Stimulated activated CD4-positive, alpha-beta T cell treated with anti-CD3 and anti-CD28 coated beads, Interleukin-1b, Interleukin-23, amount 100 ng/mL, for 1 hour (primary cell): ENCODE results near the gene PRKCE.

Source experiments
- DNase-seq, 2 donors: peaks; one replicate each; pipeline ENCODE4 v3.0.0-alpha.2; 2020; ENCODE audit warnings: low read depth in 2 of 2

Gene PRKCE

DNA sequence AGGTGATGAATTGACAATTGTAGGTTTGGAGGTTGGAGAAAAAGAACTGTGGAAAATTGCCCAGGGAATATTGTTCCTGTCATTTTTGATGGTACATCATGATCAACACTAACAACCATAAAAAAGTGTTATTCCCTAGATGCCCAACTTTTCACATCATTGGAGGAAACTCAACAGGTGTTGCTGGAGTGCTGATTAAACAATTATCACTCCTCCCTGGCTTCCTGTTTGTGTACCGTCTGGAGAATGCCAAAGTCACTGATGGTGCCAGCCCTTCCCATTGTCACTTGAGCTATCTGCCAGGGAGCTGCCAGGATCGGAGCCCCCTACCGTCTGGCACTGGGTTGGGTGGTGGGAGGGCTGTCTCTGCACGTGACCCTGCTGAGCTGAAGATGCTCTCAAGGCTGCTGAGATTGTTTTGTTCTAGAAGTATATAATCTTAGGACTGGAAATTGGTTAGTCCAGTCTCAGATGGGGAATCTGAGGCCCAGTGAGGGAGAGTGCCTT lies 156.9 kb downstream of the PRKCE start:
- DNase-seq, result no peak

DNA sequence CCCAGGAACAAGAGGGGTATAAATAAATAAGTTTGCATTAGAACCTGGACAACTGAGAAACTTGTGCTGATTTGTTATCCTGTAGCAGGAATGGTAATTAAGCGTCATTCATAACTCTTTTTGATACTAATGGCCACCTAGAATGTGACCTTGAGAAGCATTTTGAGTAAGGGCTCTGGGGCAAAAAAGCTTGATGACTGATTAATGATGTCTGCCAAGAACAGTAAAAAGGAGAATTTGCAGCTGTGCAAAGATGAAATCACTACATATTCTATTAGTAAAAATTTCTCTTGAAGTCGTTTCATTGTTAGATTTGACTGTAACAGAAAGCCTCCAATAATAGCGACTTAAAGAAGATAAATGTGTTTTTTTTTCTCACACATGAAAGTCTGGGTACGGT lies 157.7 kb downstream of the PRKCE start:
- DNase-seq, result no peak

DNA sequence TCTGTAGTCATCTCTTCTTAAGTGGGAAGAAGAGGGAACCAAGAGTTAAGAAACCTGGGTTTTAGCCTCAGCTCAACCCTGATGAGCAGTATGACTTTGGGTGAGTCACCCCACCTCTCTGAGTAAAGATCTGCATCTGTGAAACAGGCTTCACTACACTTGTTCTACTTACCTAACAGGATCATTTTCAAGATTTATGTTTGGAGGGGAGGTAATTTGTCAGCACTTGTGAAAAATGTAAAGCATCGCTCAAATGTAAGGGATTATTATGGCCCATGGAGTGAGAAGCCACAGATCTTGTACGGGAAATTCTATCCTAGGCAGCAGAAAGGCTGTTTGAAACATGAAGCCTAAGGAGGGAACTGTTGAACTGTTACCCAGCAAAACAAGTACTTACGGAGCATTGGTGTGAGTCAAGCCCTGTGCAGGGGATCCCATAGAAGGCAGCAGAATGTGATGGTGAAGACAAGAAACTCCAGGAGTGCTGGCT lies 160.6 kb downstream of the PRKCE start:
- no peak for DNase-seq

DNA sequence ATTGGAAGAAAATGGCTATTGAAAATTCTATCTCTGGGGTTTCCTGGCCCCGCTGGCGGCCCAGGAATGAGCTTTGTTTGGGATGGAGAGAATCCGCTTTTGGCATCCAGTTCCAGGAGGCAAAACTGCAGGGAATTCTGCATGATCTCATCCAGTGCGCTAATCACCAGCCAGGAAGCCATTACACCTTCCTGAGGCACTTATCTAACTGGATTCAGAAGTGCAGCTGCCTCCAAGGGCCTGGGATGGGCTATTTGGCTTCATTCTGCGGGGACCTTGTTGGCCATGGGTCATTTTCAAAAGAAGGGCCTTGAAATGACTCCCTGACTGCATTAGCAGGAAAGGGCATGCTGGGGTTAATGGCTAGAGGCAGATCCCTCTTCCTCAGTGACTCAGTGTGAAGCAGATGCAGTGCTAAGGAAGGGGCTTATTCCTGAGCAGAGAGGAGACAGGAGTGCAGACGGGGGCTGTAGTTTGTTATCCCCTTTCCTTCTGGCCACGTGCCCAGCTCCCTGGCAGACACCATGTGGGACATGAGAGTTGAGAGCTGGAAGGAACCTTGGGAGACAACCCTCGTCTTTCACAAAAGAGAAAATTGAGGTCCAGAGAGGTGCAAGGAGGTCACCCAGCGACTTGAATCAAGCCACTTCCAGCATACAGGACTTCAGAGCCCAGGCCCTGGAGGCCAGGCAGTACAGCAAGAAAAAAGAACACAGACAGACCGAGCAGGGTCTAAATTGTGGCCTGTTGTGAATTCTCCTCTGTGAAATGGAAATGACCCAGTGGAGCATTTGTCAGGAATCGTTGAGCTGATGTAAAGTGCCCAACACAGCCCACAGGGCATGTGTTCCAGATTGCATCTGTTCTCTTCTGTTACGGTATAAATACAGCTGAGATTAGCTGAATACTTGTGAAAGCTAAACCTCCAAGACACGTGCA lies 161.8 kb downstream of the PRKCE start:
- no peak for DNase-seq

DNA sequence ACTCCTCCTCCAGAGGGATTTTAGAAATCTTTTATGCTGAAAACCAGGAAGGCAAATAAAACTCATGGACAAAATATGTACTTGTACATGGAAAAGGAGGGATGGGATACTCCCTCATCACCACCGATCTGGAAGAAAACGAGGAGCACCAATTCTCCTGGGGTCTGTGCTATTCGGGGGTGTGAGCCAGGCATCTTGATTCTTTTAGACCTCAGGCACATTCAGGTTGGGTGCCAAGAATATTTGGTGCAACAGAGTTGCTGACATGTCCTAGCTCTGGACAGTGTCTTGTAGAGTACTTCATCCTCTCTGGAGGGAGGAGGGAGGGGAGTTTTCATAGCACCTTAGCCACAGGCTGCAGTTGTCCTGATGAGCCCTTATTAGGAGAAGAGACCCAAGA lies 163.0 kb downstream of the PRKCE start:
- no peak for DNase-seq

DNA sequence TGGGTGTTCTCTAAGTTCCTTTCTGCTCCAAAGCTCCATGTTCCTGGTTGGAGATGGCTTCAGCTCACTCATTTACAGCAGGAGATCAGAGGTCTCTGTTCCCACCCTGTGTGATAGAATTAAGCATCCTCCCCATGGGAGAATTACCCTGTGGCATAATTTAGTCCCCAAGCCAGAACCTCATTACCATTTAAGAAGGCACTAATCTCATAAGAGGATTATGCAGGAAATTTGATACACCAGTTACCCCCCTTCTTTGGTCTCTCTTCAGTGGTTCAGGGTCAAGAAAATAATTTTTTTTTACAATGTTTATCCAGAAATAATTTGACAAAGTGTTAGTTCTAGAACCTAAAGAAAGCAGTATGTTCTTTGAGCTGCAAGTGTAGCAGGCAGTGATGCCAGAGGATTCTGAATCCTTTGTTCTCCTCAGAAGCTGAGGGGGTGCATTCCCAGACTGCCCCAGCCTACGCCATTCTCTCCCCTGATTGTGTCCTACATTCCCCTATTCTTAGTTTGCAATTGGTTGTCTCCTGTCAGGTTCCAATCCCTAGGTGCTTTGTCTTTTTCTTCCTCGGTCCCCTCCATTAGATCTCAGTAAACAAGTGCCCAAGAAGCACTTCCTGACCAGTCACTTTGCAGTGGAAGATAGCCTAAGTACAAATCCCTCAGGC lies 163.6 kb downstream of the PRKCE start:
- DNase-seq, result no peak

DNA sequence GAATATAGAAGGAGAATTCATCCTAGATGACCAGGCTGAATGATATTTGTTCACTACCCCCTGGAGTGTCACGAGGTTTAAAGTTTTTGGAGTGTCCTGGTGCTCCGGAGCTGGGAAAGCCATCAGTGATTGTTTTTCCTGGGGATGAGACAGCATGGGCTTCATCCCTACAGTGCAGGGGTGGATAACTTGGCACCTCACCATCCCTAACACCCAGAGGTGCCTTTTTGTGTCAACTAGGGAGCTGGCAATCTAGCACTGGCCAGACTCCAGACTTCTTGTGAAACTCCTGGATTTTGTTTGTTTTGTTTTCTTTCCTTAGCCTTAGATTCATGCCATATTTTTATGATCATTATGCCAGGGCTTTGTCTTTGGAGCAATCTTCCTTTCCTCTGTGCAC lies 164.8 kb downstream of the PRKCE start:
- no peak for DNase-seq

DNA sequence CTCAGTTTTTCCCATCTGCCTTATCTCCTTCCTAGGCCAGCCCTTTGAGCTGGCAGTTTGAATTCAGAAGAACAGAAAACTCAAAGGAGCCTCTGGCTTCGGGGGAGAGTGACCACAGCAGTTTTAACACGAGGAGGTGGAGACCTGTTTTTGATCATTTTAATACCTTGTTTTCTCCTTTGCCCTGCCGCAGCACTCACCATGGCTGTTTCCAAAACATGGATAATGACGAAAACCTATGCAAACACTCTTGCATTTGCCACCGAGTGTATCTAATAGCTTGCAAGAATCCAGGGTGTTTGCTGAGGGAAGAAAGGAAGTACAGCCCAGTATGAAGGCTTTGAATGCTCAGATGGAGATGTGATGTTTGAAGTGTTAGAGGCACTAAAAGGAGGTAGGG lies 167.1 kb downstream of the PRKCE start:
- DNase-seq, result no peak

DNA sequence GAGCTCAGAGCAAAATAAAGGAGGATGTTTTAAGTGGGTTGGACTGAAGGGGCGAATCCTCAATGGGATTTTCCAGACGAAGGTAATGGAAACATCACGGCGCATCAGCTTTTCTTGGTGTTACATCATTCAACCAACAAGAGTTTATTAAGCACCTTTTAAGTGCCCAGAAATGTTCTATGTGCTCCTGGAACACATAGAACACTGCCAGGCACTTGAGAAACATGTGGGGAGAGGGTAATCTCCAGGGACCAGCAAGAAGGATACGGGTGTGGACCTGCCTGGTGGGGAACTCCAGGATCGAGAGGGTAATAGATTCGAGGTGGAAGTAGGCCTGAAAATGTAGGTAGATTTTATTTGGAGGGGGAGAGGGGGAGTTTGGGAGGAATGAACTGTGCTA lies 168.6 kb downstream of the PRKCE start:
- no peak for DNase-seq

DNA sequence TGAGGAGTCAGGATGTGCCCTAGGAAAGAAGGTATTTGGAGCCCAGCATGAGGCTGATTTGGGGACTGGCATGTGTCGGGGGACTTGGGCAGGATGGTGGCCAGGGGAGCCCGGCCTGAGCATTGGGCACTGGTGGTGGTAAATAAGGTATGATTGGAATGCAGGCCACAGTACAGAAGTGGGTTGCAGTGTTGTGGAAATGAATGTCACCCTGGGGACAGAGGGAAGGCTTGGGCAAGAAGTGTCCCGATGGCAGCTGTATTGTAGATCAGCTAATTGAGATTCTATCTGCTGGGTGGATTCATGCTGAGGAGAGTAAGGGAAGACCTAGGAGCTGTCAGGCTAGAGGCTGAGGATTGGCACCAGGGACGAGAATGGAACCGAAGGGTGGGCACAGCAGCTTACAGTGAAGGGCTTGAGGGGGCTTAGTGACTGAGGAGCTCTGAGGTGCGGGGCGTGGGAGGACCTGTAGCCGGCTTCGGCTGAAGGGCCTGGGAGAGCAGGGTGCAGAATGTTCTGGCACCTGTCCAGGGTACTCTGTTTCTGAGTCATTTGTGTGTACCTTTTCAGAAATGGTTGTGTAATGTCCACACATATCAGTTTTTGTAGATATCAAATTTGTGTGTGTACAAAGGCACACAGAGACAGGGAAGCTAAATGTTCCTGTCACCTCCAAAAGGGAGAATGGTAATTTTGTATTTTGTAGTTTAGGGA lies 170.2 kb downstream of the PRKCE start:
- DNase-seq, result no peak

DNA sequence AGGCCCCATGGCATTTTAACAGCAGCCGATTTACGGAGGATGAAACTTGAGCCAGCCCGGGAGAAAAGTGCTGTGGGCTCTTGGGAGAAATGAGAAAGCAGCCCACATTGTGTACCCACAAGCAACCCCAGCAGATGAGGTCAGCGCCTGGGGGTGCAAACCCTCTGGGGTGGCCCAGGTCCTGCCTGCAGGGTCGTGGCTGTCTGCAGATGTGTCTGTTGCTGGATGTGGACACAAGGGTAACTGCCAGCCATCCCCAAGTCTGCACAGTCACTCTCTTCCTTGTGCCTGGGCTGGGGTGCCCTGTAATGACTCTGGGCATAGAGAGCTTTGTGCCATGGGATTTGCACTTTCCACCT lies 170.8 kb downstream of the PRKCE start:
- DNase-seq, result no peak

DNA sequence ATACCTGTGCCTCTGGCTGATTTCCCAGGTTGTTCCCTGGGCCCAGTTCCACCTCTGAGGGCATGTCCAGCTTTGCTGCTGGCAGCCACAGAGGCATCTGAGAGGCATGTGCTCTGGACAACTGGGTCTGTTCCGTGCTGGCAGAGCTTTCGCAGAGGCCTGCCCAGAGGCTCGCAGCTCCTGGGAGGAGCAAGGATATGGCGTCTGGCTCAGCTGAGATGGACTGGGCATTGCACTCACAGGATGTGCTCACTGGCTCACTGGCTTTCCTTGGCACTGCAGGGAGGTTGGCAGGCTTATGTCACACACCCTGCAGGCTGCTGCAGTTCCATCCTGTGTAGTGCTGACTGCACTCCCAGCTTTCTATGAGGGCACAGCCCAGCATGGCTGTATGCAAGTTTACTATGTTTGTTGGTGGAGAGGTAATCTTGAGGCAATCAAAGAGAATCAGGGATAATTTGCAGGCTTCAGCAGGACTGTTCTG lies 172.3 kb downstream of the PRKCE start:
- no peak for DNase-seq

DNA sequence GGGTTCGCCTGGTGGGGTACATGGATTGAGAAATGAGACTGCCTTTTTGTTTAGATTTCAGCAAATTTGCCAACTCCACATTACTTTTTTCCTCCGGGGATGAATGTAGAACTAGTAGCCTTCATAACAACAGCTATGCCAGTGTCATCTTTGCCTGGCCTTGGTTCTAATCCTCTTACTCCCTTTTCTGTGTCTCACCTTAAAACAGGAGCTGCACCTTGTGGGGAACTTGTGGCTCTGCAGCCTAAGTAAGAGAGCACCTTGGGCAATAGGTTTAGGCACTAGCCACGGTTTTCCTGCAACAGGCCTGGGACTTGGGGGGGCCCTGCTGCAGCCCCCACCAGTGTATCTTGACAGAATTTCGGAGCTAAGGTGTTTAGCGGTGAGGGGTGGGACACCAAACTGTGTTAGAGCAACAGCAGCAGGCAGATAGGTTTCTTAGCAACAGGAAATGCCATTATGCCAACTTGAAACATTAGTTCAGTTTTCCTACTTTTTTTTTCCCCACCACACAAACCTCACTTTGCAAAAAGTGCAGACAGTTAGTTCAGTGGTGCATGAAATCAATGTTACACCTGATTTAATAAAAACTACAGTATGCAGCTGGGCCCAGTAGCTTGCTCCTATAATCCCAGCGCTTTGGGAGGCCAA lies 173.7 kb downstream of the PRKCE start:
- no peak for DNase-seq

DNA sequence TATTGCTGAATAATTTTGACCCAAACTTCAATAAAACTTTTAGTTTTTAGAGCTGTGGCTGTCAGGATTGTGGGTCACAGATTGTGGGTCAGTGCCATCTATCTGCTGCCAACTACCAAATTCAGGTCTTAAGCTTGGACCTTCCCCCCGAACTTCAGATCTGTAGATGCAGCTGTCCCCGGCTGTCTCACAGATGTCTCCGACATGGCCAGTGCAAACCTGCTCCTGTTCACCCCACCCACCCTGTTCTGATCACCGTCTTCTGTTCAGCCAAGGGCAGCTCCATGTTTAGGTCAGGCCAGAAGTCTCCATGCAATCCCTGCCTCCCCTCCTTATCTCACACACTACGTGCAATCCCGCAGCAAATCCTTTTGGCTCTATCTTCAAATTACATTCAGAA lies 175.0 kb downstream of the PRKCE start:
- no peak for DNase-seq

DNA sequence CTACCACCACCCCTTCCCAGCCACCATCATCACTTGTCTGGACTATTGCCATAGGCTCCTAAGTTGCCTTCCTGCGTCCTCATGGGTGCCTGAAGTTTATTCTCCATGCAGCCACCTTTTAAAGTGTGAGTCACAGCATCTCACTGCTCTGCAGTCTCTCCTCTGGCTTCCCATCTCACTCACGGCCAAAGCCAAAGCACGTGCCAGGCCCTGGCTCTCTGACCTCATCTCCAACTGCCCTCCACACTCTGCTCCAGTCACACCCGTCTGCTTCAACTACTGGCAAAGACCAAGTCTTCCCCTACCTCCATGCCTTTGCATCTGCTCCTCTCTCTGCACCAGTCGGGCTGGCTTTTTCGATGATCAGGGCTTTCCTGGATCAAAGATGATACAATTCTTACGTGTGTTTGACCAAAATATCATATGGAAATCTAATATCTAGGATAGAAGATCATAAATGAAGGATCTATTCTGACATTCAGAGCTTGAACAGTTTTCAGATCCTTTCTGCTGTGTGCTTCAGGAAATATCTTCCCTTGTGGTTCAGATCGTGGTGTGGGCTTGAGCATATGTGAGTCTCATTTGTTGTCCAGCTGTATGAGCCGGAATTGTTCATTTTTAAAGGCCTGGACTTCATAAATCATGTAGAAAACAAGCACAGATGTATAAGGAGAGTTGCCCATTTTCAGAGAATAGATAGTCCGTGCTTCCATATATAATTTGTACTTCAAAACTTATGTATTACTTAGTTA lies 175.6 kb downstream of the PRKCE start:
- no peak for DNase-seq

DNA sequence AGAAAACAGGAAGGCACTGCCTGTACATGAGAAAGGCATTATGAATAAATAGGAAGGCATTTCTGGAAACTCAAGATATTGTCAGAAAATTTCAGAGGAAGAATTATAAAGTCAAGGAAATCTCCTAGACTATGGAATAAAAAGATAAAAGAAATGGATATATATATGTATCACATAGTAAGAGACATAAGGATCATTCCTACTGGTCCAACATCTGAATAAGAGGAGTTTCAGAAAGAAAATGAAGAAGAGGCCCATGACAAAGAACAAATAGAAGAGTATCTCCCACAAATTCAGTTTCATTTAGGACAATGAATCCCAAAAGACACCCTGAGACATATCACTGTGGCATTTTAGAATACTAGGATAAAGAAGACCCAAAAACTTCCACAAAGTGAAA lies 178.8 kb downstream of the PRKCE start:
- DNase-seq, result no peak

DNA sequence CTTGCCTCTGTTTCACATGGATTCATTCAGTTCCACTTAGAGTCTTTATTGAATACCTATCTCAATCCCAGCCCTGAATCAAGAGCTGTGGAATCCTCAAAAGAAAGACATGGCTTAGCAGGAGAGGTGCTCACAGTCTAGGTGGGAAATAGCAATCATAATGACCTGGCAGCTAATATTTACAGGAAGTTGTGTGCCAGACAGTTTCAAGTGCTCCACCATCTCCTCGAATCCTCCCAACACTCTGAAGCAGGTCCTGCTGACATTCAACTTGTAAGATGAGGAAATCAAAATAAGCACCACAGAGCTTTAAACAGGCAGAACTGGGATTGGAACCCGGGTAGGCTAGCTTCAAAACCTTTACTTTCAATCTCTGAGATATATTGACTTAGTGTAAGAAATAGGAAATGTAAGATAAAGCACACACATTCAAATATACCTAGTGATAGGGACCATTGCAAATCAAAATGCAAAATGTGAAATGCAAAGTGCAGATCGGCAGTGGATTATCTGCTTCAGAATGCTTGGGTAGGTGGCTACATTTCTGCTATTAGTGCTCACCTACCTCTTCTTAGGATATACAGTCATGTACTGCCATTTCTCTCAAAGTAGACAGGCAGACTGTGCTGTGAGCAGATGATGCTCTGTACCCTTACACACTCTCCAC lies 182.0 kb downstream of the PRKCE start:
- no peak for DNase-seq

DNA sequence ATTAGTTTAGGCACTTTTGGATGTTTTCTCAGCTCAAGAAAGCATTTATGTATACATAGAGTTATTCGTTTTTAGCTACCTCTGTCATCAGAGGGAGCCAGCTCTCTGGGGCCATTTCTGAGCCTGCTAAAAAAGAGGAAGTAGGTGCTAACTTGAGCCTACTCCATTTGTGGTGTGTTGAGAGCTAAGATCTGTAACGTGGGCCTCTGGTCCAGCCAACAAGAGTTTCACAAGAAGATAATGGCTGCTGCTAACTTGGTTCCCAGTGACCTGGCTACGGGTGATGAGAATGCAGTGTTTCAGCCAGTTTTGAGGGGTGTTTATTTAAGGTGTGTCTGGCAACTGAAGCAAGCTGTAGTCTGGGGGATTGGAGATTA lies 182.5 kb downstream of the PRKCE start:
- DNase-seq, result no peak

DNA sequence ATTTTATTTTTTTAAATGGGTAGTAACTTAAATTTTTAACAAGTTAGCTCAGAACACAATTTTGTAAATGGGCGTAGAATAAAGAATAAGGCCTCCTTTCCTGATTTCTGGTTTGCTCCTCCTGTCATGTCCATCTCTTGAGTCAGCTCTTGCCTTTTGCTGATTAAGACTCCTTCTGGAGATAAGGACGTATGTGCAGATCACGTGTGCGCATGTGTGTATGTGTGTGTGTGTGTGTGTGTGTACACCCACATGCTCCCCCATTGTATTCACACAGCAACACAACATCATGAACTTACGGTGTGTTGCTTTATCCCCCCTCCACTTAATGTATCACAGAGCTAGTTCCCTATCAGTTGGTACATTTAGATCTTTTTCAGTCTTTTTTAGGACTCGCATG lies 182.9 kb downstream of the PRKCE start:
- DNase-seq, result no peak

DNA sequence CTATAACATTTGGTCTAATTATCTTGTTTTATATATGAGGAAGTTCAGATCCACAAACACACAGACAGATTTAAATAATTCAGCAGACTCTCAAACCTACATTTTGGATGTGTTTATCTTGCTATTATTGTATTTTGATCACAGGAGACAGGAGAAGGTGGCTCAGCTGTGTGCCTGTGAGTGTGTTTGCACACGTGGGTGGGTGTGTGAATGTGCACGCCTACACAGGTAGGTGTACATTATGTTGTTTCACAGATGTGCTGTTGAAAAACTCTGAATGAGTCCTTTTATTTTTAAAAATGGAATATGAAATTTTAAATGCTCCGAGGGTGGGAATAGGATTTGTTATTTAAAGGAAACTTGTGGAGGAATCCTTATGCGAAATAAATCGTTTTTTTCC lies 183.4 kb downstream of the PRKCE start:
- DNase-seq, result no peak
